HK-2 (cell line): Measurements from ENCODE around the gene KIAA0753.

ENCODE experiments used
- DNase-seq: peaks from one replicate; pipeline ENCODE4 v3.0.0-alpha.2; 2018; ENCODE audit not compliant: unreplicated experiment

Gene KIAA0753

GRCh38 chr17:6640536-6641246 is at the start of gene KIAA0753, which contains the start of gene TXNDC17:
KIAA0753 (minus strand) TSS chr17:6640711; CDS start chr17:6635103, 5,608 bp downstream.
TXNDC17 (plus strand) TSS chr17:6641060; CDS start chr17:6641083, 23 bp downstream.
- peak; percentile 96 for DNase-seq

DNA sequence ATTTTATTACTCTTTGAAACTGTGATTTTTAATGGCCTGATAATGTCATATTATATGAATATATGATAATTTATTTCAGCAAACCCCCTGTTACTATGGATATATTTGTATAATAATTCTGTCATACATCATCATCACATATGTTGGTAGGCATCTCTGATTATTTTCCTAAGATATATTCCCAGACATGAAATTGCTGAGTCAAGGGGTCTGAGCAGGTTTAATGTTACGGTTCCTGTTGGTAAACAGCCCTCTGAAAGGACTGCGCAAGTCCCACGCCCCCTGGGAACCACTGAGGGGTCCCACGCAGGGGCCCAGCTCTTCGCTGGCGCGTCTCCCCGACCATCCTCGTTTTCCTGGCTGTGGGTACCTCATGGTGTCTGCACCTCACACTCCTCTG is 48.4 kb upstream of the KIAA0753 start:
- DNase-seq, result no peak

- no peak for DNase-seq
Measured at GRCh38 chr17:6686026-6686425, 45.5 kb upstream of the KIAA0753 start.

GRCh38 chr17:6684881-6685767 is 44.6 kb upstream of the KIAA0753 start:
- DNase-seq, result no peak

GRCh38 chr17:6684460-6684783 is 43.9 kb upstream of the KIAA0753 start:
- no peak for DNase-seq

GRCh38 chr17:6683730-6684459 is 43.4 kb upstream of the KIAA0753 start:
- no peak for DNase-seq

DNA sequence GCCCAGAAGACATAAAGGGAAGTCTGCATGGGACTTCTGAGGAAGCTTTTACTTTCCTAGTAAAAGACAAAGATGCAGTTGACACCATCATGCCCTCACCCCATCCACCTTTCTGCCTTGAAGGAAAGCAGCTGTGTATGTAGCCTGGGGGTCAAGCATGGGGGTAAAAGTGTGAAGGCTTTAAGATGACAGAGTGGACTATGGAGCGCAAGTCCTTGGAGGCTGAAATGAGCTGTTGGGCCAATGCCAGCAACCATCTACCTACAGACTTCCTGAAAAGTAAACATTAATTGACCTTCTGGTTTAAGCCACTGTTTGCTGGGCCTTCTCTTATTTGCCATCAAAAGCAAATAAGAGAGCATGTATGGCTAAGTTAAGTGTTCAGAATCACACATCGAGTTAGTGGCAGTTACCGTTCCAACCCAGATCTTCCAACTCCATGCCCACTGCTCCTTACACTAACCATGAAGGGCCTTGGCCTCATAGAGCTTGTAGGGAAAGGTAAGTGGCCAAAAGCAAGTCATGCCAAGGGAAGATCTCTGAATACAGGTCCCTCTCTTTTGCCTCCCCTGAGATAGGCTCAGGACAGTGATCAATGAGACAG is 42.7 kb upstream of the KIAA0753 start:
- DNase-seq, result no peak

- no peak for DNase-seq
Measured at GRCh38 chr17:6682339-6682738, 41.8 kb upstream of the KIAA0753 start.

DNA sequence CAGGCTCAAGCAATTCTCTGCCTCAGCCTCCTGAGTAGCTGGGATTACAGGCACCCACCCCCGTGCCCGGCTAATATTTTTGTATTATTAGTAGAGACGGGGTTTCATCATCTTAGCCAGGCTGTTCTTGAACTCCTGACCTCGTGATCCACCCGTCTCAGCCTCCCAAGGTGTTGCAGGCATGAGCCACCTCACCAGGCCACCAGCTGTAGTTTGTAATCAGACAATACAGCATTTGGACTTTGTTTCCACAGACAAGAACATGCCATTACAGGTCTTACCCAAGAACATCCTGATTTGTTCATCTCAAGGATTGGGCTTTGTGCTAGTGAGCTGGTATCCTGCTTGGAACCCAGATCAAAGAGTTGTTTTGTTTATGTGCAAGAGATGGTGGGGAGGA is 41.2 kb upstream of the KIAA0753 start:
- DNase-seq, result no peak

- DNase-seq, result no peak
Measured at GRCh38 chr17:6681176-6681575, 40.7 kb upstream of the KIAA0753 start.

DNA sequence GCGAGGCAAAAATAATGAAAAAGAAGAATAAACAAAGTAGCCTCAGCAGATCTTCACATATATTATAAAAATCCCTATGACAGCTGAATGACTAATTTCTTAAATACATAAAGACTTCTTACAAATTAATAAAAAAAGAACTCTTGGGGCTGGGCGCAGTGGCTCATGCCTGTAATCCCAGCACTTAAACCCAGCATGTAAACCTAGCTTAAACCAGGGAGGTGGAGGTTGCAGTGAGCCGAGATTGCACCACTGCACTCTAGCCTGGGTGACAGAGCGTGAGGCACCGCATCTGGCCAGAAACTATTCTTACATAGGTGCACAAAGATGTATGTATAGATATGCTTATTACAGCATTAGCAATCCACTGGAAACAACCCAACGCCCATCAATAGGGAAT is 38.7 kb upstream of the KIAA0753 start:
- no peak for DNase-seq

GRCh38 chr17:6677946-6678345 is 37.4 kb upstream of the KIAA0753 start:
- DNase-seq, result no peak

GRCh38 chr17:6677158-6677831 is 36.8 kb upstream of the KIAA0753 start:
- peak; percentile 77 for DNase-seq

DNA sequence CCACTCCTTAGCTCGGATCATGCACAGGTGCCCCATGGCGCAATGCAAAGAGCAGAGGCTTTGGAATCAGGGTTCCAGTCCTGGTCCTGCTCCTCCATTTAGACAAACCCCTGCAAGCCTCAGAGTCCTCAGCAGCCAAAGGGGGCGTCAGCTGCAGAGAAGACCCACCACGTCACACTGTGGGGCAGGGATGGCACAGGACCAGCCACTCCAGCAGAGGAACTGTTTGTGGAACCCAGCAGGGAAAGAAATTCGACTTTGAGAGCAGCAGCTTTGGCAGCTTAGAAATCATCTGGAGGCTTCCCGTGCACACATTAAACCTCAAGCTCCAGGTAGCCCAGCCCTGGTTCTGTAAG is 36.3 kb upstream of the KIAA0753 start:
- no peak for DNase-seq

GRCh38 chr17:6675201-6675825 is 34.8 kb upstream of the KIAA0753 start:
- no peak for DNase-seq

GRCh38 chr17:6674586-6674985 is 34.1 kb upstream of the KIAA0753 start:
- DNase-seq, result no peak

- DNase-seq, result no peak
Measured at GRCh38 chr17:6671431-6671830, 30.9 kb upstream of the KIAA0753 start.

- DNase-seq, result no peak
Measured at GRCh38 chr17:6670999-6671398, 30.5 kb upstream of the KIAA0753 start.

GRCh38 chr17:6670571-6670970 is 30.1 kb upstream of the KIAA0753 start:
- no peak for DNase-seq

- DNase-seq, result no peak
Measured at GRCh38 chr17:6669479-6670212, 29.1 kb upstream of the KIAA0753 start.
